HG02610 (cell line): ENCODE data around the gene OTOP1.
A peak's percentile ranks its signal among the peaks of the same experiment; 100 is the strongest.
"Not testable (repeated sequence)": the region's sequence is repeated elsewhere in the genome, so short reads cannot be mapped to it uniquely, and the experiment has no call there.

Source experiments
- ATAC-seq: cut with Tn5 transposase; IDR thresholded peaks from one replicate; pipeline ENCODE4 v1.9.1; 2021; ENCODE audit warnings: mild to moderate bottlenecking, moderate library complexity; ENCODE audit not compliant: unreplicated experiment

The OTOP1 gene, protein sequence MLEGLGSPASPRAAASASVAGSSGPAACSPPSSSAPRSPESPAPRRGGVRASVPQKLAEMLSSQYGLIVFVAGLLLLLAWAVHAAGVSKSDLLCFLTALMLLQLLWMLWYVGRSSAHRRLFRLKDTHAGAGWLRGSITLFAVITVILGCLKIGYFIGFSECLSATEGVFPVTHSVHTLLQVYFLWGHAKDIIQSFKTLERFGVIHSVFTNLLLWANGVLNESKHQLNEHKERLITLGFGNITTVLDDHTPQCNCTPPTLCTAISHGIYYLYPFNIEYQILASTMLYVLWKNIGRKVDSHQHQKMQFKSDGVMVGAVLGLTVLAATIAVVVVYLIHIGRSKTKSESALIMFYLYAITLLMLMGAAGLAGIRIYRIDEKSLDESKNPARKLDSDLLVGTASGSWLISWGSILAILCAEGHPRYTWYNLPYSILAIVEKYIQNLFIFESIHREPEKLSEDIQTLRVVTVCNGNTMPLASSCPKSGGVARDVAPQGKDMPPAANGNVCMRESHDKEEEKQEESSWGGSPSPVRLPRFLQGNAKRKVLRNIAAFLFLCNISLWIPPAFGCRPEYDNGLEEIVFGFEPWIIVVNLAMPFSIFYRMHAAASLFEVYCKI

DNA sequence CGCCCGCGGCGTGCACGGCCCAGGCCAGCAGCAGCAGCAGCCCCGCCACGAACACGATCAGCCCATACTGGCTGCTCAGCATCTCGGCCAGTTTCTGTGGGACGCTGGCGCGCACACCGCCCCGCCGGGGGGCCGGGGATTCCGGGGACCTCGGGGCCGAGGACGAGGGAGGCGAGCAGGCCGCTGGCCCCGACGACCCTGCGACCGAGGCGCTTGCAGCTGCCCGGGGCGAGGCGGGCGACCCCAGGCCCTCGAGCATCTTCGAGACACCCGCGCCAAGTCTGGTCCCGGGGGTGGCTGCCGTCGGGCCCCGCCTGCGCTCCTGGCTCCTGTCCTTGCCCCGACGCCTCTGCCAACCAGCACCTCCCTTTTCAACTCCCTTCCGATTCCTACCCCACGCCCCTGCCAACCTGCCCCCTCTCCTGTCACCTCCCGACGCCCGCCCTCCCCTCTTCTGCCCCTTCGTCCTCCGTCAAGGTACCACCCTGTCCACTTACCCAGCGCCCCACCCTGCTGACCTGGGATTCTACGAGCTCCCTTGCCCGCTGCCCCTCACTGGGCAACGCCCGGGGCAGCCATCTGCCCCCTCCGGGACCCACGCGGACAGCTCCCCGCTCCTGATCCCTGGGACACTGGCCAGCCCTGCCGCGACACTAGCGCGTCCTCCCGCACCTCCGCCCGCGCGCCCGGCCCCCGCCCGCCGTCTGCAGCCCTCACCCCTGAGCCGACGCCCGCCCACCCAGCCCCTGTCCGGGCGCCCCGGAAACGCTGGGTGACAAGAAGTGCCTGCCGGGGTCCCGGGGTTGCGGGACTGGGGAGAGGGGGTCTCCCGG lies at the start of gene OTOP1:
TSS of gene OTOP1 (minus strand) at position 324 of the 833 bp plus-strand sequence. CDS start at position 259, 65 bp downstream.
- no peak for ATAC-seq

DNA sequence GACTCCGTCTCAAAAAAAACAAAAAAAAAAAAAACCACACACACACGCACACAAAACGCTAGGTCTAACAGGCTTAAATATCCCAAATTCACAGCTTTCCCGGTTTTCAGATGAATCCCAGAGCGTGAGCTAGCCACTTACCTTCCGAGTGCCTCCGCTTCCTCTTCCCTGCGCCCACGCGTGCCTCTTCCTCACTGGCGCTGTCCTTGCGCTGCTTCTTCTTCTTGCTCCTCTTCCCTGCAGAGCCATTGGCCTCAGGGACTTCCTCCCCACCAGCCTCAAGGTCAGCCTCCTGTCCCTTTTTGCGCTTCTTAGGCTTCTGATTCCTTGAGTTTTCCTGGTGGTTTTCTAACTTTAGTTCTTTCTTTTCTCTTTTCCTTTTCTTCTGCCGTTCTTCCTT lies 47.5 kb upstream of the OTOP1 start:
- ATAC-seq: no peak

DNA sequence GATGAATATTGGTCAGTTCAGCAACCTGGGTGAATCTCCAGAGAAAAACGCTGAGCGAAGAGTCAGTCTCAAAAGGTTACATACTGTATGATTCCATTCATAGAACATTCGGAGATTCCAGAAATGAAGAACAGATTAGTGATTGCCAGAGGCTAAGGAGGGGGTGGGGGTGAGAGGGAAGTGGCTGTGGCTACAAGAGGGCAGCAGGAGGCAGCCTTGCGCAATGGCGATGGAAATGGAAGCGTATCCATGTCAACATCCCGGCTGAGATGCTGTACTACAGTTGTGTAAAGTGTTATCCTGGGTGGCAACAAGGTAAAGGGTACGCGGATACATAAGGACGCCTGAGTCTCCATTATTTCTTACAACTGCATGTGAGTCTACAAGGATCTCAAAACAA lies 45.2 kb upstream of the OTOP1 start:
- ATAC-seq: no peak

DNA sequence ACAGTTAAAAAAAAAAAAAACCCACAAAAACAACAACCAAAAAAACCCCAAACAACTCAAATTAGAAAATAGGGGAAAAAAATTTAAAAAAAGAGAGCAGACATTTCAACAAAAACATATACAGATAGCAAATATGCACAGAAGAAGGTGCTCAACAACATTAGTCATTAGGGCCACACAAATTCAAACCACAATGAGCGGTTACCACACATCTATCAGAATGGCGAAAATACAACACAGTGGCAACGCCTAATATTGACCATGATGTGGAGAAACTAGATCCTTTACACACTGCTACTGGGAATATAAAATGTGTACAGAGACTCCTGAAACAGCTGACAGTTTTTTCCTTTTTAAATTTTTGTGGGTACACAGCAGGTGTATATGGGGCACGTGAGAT lies 43.8 kb upstream of the OTOP1 start:
- no peak for ATAC-seq

GRCh38 chr4:4269856-4270255 lies 43.1 kb upstream of the OTOP1 start:
- ATAC-seq: no peak

DNA sequence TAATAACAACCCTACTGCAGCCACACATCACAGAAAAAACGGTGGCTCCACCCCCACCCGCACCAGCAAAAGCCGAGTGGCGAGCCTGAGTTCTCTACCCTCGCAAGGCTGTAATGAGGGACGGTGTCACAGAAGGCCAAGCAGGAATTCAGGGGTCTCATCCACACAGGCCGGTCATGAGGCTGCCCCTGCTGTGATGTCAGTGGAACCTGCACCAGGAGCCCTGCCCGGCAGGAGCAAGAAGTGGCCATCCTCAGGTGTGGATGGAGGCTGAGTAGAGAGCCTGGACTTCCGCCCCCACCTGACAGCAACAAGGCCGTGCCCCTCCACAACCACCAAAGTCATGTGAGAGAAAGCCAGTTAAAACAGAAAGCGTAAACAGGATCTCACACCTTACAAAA lies 42.6 kb upstream of the OTOP1 start:
- no peak for ATAC-seq

DNA sequence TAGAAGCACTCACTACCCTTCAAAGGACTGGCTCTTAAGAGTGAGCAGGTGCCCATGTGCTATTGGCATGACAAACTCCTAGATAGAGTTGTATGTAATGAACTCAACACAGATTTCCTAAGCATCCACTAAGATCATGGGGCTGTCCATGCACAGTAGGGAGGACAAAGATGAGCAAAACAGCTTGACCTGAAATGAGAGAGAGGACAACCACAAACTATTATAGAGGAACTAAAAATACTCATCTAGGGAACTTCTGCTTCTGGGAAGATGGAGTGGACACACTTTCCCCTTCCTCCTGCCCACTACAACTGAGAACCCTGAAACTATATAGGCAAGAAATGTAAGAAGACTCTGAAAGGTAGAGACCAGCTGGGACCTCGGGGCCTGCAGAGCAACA lies 42.0 kb upstream of the OTOP1 start:
- no peak for ATAC-seq

DNA sequence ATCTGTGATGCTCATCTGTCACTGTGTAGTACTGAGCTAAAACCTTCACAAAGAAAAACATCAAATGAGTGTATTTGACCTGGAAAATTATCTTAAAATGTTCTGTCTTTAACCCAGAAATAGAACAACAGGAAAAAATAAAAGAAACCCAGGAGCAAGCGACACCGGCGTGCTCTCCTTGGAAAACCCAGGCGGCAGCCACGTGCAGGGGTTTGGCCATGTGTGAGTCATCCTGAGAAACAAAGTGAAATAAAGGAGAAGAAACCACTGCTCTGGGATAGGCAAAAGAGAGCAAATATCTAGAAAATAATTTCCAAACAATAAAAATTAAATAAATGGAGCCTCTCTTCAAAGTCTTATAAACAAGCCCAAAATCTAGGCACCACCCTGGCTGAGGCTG lies 41.3 kb upstream of the OTOP1 start:
- no peak for ATAC-seq

DNA sequence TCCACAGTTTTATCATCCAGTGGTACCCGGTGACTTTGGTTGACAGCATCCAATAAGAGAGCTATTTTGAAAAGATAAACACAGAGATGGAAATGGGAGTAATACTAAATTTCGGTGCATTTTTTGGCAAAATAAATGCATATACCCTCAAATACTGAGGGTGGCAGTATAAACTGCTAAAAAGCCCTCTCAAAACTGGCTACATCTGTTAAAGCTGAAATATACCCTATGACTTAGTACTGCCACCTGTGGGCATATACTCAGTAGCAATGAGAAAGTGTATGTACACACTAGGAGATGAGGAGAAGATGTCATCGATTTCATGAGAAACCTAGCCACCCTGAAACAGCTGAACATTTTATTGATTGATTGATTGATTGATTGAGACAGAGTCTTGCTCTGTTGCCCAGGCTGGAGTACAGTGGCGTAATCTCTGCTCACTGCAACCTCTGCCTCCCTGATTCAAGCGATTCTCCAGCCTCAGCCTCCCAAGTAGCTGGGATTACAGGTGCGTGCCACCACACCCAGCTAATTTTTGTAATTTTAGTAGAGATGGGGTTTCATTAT lies 33.5 kb upstream of the OTOP1 start:
- no peak for ATAC-seq

- ATAC-seq: no peak
Observed at GRCh38 chr4:4259484-4260100, 32.9 kb upstream of the OTOP1 start.

GRCh38 chr4:4257705-4258104 lies 31.0 kb upstream of the OTOP1 start:
- not testable (repeated sequence) for ATAC-seq

- ATAC-seq: no peak
Observed at GRCh38 chr4:4256799-4257198, 30.1 kb upstream of the OTOP1 start.

DNA sequence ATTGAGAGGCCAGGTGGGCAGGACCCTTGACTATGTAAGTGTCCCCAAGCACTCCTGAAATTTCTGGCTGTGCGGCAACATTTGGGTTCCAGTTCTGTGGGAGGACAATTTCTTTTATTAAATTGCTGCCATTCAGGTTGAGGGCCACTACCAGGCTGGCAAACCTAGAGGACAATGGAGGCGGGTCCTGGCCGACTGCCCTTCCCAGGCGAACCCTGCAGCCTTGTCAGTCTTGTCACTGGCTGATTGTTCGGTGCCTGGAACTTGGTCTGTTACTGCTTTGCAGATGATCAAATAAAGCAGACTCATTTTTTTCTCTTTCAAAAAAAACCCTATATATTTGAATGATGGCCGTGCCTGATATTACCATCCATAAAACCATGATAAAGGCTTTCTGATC lies 27.9 kb upstream of the OTOP1 start:
- ATAC-seq: no peak

- ATAC-seq: no peak
Observed at GRCh38 chr4:4254199-4254598, 27.5 kb upstream of the OTOP1 start.

- no peak for ATAC-seq
Observed at GRCh38 chr4:4249866-4250265, 23.1 kb upstream of the OTOP1 start.

GRCh38 chr4:4249342-4249741 lies 22.6 kb upstream of the OTOP1 start:
- not testable (repeated sequence) for ATAC-seq

GRCh38 chr4:4248885-4249203 lies 22.1 kb upstream of the OTOP1 start:
- no peak for ATAC-seq

DNA sequence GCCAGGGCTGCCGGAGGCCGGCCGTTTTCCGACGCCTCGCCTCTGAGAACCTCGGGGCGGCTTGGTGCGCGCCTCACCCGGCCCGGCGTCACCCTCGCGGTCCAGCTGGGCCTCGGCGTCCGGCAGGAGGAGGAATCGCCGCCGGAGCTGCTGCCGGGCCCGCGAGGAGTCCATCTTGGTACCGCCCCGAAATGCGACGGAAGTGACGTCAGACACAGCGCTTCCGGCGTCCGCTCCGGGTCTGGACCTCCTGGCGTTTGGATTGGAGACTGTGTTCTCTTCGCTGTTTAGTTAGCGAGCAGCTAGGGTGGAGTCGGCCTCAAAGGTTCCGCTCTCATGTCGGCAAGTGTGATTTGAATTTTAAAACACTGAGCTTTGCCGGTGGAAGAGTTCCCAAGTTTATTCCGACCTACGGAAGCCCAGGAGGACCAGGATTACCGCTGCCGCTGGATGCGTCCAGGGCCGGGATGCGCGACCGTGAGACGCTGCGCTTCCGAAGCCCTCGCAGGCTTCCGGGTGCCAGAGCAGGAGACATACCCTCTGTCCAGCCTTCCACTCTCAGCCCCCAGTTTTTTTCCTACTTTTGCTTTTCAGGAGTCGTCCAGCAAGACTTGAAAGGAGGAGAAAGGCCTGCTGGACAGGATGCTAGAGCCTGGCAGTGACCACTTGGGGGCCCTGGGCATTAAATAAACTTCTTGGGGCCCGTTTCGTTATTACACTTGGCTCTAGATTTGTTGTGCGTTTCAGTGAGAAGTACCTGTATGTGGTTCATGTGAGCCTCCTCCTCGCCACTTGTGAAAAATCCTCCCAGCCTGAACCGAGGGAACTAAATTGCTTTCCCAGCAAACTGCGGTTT lies 21.5 kb upstream of the OTOP1 start, which contains the start of gene TMEM128:
TSS of gene TMEM128 (minus strand) at position 195 of the 856 bp plus-strand sequence. CDS start at position 174, 21 bp downstream.
- ATAC-seq: peak; percentile 96

- ATAC-seq: peak; percentile 29
Observed at GRCh38 chr4:4247696-4248028, 20.9 kb upstream of the OTOP1 start.

DNA sequence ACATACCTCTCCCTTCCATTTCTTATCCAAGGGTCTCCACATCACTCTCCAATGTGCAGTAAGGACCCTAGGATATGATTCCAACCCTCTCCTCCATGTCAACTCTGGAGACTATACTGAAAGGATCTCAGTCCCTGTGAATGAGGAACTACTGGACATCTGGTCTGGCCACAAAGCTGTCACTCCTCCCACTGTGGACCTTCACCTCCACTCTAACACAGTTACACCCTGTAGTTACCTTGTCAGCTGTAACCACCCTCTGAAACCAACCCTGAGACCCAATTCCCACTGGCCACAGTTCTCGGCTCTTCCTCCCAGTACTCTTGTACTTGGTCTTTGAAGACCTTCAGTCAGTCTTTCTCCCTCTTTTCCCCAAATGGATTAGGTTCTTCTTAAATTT lies 18.4 kb upstream of the OTOP1 start:
- no peak for ATAC-seq
